T-helper 2 cell treated with Interferon-gamma antibody and Interleukin-4, amounts not matched to agents 5 μg/mL and 100 μg/mL, for 36 hours (primary cell): Measurements from ENCODE around the gene CUTC.
"Not testable (repeated sequence)": the region's sequence is repeated elsewhere in the genome, so short reads cannot be mapped to it uniquely, and the experiment has no call there.

Experiments
- DNase-seq: peaks from one replicate; pipeline ENCODE4 v3.0.0; 2021; ENCODE audit warnings: low spot score
- H3K27ac Mint-ChIP-seq: one replicate; pipeline ENCODE4 v1.8.0; 2021; ENCODE audit warnings: mild to moderate bottlenecking, mixed read lengths
- H3K27me3 Mint-ChIP-seq: one replicate; pipeline ENCODE4 v1.8.0; 2021; ENCODE audit warnings: low read depth, mixed read lengths
- H3K36me3 Mint-ChIP-seq: one replicate; pipeline ENCODE4 v1.8.0; 2021; ENCODE audit warnings: low read depth, mixed read lengths
- H3K4me1 Mint-ChIP-seq: one replicate; pipeline ENCODE4 v1.8.0; 2021; ENCODE audit warnings: low read depth, mixed read lengths
- H3K4me3 Mint-ChIP-seq: one replicate; pipeline ENCODE4 v1.8.0; 2022; ENCODE audit warnings: mild to moderate bottlenecking, moderate library complexity, mixed read lengths
- H3K9me3 Mint-ChIP-seq: one replicate; pipeline ENCODE4 v1.8.0; 2021; ENCODE audit warnings: mixed read lengths

Gene CUTC

DNA sequence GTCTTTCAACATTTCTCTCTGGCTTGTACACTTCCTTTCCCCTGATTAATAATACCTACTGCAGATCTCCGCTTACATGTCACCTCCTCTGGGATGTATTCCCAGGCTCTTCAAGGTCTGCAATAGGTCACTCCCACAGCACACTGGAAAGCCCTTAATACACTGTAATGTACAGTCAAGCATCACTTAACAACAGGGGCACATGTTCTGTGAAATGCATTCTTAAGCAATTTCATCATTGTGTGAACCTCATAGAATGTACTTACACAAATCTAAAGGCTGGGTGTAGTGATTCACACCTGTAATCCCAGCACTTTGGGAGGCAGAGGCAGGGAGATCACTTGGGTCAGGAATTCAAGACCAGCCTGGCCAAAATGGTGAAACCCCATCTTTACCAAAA lies 2.0 kb upstream of the CUTC start:
- Mint-ChIP-seq H3K4me3 (no peak overlapping the region), H3K9me3 (no peaks in the 10 kb centered on the region), H3K27ac (no peak overlapping the region), H3K27me3 (no peaks in the 10 kb centered on the region), H3K36me3 (peaks cover 31% of the 10 kb centered on the region), H3K4me1 (peaks cover 16% of the 10 kb centered on the region)
- no peak for DNase-seq

DNA sequence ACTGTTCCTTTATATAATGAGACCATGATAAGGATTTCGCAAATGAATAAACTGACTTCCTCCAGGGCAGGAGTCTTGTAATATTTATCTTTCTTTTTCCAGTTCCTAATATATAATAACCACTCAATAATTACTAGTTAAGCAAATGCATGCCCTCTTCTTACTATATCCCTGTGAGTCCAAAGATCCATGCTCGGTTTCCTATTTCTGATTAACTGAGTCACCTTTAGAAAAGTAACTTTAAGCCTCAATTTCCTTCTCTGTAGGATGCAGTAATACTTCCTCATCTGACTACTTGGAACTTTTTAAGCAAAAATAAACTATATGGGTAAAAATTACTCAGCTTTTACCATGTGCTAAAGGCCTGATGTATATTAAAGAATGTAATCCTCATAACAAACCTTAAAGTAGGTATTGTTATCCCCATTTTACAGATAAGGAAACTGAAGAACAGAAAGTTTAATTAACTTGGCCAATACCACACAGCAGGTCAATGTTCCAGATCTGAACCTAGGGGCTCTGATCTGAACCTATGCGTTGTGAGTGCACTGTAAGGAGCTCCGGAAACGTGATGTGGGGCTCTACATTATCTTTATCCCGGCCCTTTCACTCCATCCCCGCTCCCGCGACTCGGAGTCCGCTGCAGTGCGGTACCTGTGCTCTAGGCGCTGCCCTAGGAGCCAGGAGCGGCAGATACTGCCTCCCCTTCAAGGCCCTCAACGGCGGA lies 565 bp upstream of the CUTC start:
- Mint-ChIP-seq H3K4me1 (peaks cover 24% of the 10 kb centered on the region), H3K27me3 (no peaks in the 10 kb centered on the region)
- DNase-seq, result no peak

DNA sequence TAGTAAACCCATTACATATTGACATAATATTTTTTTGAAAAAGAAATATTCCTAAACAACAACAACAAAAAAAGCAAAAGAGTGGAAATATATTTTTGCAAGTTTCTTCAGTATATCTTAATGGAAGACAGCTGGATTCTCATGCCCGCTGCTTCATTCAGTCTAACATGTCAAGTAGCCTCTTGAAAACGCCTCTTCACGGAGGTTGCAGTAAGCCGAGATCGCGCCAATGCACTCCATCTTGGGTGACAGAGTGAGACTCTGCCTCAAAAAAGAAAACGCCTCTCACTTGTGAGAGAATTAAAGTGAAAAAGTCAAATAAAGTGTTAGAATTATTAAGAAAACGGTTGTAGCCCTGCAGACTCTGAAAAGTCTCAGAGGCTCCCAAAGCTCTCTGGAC lies 1.3 kb downstream of the CUTC start:
- Mint-ChIP-seq H3K4me1 (peaks cover 28% of the 10 kb centered on the region), H3K9me3 (no peaks in the 10 kb centered on the region), H3K4me3 (peak overlapping the region; percentile 81), H3K36me3 (peaks cover 37% of the 10 kb centered on the region), H3K27me3 (no peaks in the 10 kb centered on the region), H3K27ac (no peak overlapping the region)
- no peak for DNase-seq

More for the DNA sequence above, 565 bp upstream of the CUTC start:
- Mint-ChIP-seq H3K27ac (peak overlapping the region; percentile 100), H3K4me3 (peak overlapping the region; percentile 100), H3K9me3 (no peaks in the 10 kb centered on the region), H3K36me3 (peaks cover 34% of the 10 kb centered on the region)

DNA sequence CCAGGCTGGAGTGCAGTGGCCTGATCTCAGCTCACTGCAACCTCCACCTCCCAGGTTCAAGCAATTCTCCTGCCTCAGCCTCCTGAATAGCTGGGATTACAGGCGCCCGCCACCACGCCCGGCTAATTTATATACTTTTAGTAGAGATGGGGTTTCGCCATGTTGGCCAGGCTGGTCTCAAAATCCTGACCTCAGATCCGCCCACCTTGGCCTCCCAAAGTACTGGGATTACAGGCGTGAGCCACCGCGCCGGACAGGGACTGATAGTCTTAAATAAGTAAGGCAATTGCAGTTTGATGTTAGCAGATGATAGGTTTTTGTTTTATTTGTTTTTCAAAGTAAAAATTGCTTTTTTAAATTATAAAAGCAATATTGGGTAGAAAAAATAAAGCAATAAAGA lies 2.1 kb downstream of the CUTC start:
- H3K9me3 Mint-ChIP-seq, H3K4me3 Mint-ChIP-seq, H3K27ac Mint-ChIP-seq, H3K27me3 Mint-ChIP-seq, DNase-seq: not testable (repeated sequence)
- peaks cover 40% of the 10 kb centered on the region for H3K36me3 Mint-ChIP-seq
- peaks cover 28% of the 10 kb centered on the region for H3K4me1 Mint-ChIP-seq

DNA sequence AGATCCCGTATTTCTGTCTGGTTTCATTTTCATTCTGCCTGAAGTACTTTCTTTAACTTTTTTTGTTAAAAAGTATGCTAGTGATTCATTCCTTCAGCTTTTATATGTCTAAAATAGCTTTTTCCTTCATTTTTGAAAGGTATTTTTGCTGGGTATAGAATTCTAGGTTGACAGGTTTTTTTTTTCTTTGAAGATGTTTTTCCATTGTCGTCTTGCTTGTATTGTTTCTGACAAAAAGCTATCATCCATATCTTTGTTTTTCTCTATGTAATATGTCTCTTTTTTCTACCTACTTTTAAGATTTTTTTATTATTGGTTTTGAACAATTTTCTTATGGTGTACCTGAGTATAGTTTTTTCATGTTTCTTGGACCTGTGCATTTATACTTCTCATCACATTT lies 8.2 kb downstream of the CUTC start:
- Mint-ChIP-seq H3K27me3 (no peaks in the 10 kb centered on the region), H3K27ac (no peak overlapping the region), H3K4me3 (no peak overlapping the region), H3K4me1 (peaks cover 13% of the 10 kb centered on the region), H3K9me3 (peaks cover 21% of the 10 kb centered on the region), H3K36me3 (peaks cover 84% of the 10 kb centered on the region)
- DNase-seq, result no peak

DNA sequence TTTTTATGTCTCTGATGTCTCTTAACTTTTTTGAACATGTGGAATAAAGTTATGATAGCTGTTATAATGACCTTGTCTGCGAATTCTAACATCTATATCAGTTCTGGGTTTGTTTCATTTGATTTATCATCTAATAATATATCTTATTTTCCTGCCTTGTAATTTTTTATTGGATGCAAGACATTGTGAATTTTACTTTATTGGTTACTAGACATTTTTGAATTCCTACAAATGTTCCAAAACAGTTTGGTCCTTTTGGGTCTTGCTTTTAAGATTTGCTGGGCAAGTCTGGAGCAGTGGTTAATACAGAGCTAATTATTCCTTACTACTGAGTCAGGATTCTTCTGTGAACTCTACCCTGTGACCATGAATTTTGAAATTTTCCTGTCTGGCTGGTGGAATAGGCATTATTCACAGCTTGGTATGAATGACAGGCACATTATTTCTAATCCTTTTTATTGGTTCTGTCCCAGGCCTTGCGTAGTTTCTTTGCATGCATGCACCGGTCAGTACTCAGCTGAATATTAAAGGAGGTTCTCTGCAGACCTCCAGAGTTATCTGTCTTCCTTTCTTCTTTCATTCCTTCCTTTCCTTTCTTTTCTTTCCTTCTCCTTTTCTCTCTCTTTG lies 9.0 kb downstream of the CUTC start:
- Mint-ChIP-seq H3K4me1 (peaks cover 10% of the 10 kb centered on the region), H3K9me3 (peaks cover 21% of the 10 kb centered on the region), H3K4me3 (no peak overlapping the region), H3K36me3 (peaks cover 84% of the 10 kb centered on the region), H3K27ac (no peak overlapping the region), H3K27me3 (no peaks in the 10 kb centered on the region)
- no peak for DNase-seq

DNA sequence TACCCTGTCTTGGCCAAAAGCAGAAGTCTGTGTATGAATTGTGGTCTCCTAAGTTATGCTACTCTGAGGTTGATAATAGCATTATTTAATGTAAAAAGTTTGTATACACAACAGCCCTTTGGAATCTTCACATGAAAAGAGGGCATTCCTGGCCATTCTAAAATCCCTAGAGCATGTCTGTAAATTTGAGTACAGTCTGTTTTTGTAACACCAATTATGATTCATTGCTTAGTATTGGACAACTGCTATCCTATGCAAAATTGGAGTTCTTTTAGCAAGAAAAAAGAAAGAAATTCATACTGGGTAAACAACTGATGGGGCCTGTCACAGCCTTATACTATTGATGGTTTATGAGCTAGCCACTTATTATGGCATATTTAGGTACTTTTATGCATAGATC lies 10.2 kb downstream of the CUTC start:
- no peak for DNase-seq
- no peaks in the 10 kb centered on the region for H3K27me3 Mint-ChIP-seq
- H3K27ac Mint-ChIP-seq, result no peak overlapping the region
- H3K36me3 Mint-ChIP-seq, result peaks cover 80% of the 10 kb centered on the region
- peaks cover 6% of the 10 kb centered on the region for H3K4me1 Mint-ChIP-seq
- no peak overlapping the region for H3K4me3 Mint-ChIP-seq
- H3K9me3 Mint-ChIP-seq, result peaks cover 21% of the 10 kb centered on the region

DNA sequence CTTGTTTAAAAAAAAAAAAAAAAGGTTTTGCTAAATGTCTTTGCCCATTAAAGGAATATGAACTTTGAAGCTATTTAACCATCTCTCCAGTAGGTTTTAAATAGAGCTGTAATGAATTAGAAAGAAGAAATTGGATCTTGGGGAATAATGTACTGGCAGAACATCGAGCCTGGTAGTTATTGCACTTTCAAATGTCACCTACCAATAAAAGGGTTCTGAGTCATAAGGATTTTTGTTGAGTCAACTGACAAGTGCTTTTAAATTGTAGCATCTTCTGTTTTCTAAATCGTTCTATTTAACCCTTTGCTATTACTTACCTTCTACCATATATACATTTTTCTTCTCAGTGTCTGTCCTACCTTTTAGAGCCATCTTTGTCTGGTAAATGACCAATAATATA lies 10.7 kb downstream of the CUTC start:
- peaks cover 3% of the 10 kb centered on the region for H3K4me1 Mint-ChIP-seq
- no peak overlapping the region for H3K27ac Mint-ChIP-seq
- peaks cover 21% of the 10 kb centered on the region for H3K9me3 Mint-ChIP-seq
- H3K27me3 Mint-ChIP-seq, result no peaks in the 10 kb centered on the region
- no peak overlapping the region for H3K4me3 Mint-ChIP-seq
- H3K36me3 Mint-ChIP-seq, result peaks cover 77% of the 10 kb centered on the region
- DNase-seq, result no peak

DNA sequence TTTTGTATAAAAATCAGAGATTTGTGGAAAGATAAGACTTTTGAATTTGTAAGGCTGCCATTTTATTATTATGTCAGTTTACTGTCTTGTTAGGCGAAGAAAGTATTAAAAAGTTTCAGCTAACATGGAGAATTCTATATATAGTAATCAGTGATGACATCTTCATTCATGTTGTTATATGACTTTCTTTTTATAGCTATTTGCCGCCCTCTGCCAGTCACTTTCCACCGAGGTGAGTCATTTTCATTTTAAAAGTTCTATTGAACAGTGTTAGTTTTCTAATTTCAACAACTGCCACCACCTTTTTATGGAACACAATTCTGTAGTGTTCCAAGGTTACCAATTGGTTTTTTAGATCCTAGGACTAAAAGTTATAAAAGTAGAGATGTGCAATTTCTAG lies 11.8 kb downstream of the CUTC start:
- Mint-ChIP-seq H3K4me1 (peaks cover 3% of the 10 kb centered on the region), H3K36me3 (peaks cover 73% of the 10 kb centered on the region), H3K27me3 (no peaks in the 10 kb centered on the region), H3K9me3 (peaks cover 21% of the 10 kb centered on the region), H3K4me3 (no peak overlapping the region), H3K27ac (no peak overlapping the region)
- DNase-seq, result no peak

DNA sequence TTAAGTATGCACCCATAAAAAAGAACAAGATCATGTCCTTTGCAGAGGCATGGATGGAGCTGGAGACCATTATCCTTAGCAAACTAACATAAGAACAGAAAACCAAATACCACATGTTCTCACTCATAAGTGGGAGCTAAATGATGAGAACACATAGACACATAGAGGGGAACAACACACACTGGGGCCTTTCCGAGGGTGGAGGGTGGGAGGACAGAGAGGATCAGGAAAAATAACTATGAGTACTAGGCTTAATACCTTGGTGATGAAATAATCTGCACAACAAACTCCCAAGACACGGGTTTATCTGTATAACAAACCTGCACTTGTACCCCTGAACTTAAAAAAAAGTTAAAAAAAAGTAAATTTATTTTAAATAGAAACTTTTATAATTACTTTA lies 14.1 kb downstream of the CUTC start:
- H3K36me3 Mint-ChIP-seq, result peaks cover 62% of the 10 kb centered on the region
- not testable (repeated sequence) for DNase-seq, H3K27me3 Mint-ChIP-seq, H3K9me3 Mint-ChIP-seq, H3K27ac Mint-ChIP-seq, H3K4me3 Mint-ChIP-seq, H3K4me1 Mint-ChIP-seq

DNA sequence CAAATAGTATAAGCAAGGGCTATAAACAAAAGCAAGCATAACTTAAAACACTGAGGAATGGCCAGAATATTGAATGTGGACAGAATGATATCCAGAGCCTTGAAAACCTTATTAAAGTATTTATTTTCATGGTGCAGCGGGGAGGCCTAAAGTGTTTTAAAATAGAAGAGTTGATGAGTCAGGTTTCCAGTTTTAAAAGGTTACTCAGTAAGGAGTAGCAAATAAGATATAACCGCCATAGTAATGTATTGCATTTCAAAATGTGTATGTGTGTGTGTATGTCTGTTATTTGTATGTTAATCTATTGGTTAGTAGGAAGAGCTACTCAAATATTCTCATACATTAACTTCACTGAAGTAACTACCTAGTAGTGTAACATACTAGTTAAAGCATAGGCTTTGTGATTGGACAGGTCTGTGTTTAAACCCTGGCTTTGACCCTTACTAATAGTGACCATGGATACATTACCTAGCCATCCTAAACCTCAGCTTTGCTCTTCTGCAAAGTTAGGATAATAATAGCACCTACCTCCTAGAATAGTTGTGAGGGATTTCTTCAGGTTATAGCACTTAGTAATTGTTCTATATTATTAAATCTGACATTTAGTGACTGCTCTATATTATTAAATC lies 16.9 kb downstream of the CUTC start:
- H3K4me3 Mint-ChIP-seq, result no peak overlapping the region
- H3K27me3 Mint-ChIP-seq, result no peaks in the 10 kb centered on the region
- no peak overlapping the region for H3K27ac Mint-ChIP-seq
- H3K4me1 Mint-ChIP-seq, result peaks cover 2% of the 10 kb centered on the region
- no peak for DNase-seq
- no peaks in the 10 kb centered on the region for H3K9me3 Mint-ChIP-seq
- peaks cover 51% of the 10 kb centered on the region for H3K36me3 Mint-ChIP-seq

DNA sequence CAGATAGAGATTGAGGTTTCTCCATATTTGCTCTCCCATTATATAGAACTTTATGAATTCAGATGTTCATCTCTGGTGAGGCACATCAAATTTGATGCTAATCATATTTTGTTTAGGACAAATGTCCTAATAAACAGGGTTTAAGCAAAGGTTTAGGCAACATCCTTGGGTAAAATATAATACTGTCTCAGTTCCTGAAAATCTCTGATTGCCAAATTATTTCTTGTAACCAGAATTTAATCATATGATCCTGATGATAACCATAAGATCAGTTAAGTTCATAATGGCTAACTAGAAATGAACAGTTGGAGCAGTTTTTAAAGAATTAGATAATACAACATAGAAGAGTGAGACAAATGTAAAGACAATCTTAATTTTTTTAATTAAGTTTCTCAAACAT lies 18.6 kb downstream of the CUTC start:
- no peak for DNase-seq
- Mint-ChIP-seq H3K36me3 (peaks cover 53% of the 10 kb centered on the region), H3K9me3 (no peaks in the 10 kb centered on the region), H3K4me1 (peaks cover 2% of the 10 kb centered on the region), H3K27me3 (no peaks in the 10 kb centered on the region), H3K4me3 (no peak overlapping the region), H3K27ac (no peak overlapping the region)

DNA sequence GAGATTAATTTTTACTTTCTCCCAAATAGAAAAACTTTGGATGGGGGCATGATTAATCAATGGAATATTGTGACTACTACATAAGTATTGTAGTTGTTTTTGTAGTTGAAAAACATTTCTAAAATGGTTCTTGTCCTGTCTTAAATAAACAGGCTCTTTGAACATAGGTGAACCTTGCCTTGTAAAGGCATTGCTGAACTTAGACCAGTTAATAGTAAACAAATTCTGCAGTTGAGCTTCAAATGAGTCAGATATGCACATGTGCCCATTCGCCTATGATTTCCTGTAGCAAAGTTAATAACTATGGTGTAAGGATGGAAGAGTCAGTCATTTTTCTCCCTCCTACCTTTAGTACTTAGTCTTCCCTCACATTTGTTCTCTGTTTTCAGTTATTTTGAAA lies 22.6 kb downstream of the CUTC start:
- no peaks in the 10 kb centered on the region for H3K27me3 Mint-ChIP-seq
- peaks cover 62% of the 10 kb centered on the region for H3K36me3 Mint-ChIP-seq
- H3K27ac Mint-ChIP-seq, result no peak overlapping the region
- peaks cover under 1% of the 10 kb centered on the region for H3K4me1 Mint-ChIP-seq
- no peaks in the 10 kb centered on the region for H3K9me3 Mint-ChIP-seq
- DNase-seq, result no peak
- no peak overlapping the region for H3K4me3 Mint-ChIP-seq

DNA sequence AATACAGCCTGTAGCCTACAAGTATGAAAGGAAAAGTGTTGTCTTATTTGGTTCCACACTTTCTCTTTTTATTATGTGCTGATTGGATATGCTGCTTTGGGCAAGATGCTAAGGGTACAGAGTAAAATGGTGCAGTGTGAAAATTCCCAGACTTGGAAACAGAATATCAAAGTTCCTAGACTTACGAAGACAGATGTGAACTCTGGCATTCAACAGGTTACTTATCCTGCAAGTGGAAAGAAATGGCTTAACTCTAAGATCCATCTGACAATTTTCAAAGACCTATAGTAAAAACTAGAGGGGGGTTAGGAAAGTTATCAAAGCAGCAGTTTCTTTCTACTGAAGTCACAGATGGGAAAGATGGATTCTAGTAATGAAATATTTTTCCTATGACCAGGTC lies 24.1 kb downstream of the CUTC start:
- peaks cover 61% of the 10 kb centered on the region for H3K36me3 Mint-ChIP-seq
- H3K27ac Mint-ChIP-seq, result no peak overlapping the region
- no peaks in the 10 kb centered on the region for H3K4me1 Mint-ChIP-seq
- no peak for DNase-seq
- H3K4me3 Mint-ChIP-seq, result no peak overlapping the region
- H3K27me3 Mint-ChIP-seq, result no peaks in the 10 kb centered on the region
- no peaks in the 10 kb centered on the region for H3K9me3 Mint-ChIP-seq
